ENCODE data around the gene MICAL3. TPM values are rescaled to one million over a fixed set of nuclear protein-coding genes. Genes with fewer than 3 reads are reported as not detected.

Gene MICAL3
- total RNA-seq, 1 experiment from 2014 or later = 23.5 TPM

DNA sequence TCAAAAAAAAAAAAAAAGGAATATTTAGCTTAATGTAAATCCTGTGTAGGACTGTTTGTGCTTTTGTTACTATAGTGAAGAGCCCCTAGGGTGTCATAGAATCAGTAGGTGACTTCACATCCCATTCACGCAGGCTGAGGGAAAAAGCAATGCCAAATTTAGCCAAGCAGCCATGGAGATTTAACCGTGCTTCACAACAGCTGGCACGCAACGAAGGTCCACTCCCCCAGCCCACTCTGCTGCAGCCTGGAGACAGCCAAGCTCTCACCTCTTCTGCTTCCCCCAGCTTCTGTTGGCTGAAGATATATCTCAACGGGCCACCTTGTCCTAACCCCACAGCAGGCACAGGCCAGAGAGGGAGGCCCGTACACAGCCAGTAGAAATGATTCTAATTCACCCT, 171.3 kb downstream of the MICAL3 start:
- no peak for DNase-seq (ENCODE audit: low read depth in 1 of 2, low spot score in 2 of 2)
- Histone ChIP-seq H3K4me3 (no peak overlapping the region), H3K27ac (no peak overlapping the region), H3K27me3 (replicated peaks) (no peaks in the 10 kb centered on the region), H3K4me1 (replicated peaks) (no peaks in the 10 kb centered on the region), H3K9me3 (replicated peaks) (no peaks in the 10 kb centered on the region), H3K36me3 (peaks cover 9% of the 10 kb centered on the region)

DNA sequence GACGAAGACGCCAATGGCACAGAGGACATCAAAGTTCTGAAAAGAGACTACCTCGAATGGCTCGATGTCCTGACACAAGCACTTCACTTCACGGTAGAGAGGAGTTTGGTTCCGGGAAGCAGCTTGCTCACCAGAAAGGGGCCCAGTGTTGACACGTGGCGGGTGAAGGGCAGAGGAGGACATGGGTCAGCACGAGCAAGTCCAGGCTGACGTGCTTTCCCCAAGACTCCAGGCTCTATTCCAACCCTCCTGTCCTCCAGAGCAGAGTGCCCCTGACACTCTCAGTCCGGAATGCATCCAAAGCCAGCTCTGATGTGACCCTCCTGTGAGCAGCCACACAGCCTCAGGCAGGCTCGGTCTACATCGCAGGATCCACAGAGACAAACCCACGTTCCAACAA, 172.6 kb downstream of the MICAL3 start:
- no peak overlapping the region for H3K4me3 ChIP-seq
- H3K4me1 ChIP-seq (replicated peaks) = no peaks in the 10 kb centered on the region
- H3K27ac ChIP-seq = no peak overlapping the region

DNA sequence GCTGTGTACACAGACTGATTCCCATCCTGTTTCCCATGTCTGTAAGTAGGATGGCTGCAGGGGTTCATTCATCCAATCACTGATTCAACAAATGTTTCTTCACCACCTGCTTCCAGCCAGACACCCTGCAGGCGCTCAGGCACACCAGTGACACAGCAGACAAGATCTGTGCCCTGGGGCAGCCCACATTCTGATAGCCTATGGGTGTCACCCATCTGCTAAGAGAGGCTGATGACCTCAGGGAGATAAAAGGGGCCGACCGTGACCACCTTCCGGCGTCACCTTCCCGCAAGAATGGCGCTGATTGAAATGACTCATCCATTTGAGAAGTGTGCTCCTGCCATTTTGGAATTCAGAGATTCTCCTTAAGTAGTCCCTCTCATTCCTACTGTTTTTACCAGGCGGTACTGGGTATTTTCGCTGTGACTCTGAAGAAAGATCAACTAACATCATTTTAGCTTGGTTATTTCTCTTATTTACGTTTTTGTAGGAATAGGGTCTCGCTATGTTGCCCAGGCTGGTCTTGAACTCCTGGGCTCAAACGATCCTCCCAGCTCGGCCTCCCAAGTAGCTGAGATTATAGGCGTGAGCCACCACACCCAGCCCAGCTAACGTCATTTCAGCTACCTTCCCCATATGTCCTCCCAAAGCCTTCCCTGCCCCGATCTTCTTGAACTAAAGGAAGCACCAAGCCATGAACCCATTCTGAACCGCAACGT, 176.8 kb downstream of the MICAL3 start:
- DNase-seq (ENCODE audit: low read depth in 1 of 2, low spot score in 2 of 2) = no peak
- Histone ChIP-seq H3K4me3 (no peak overlapping the region), H3K9me3 (replicated peaks) (no peaks in the 10 kb centered on the region), H3K4me1 (replicated peaks) (no peaks in the 10 kb centered on the region), H3K27me3 (replicated peaks) (no peaks in the 10 kb centered on the region), H3K36me3 (peaks cover 4% of the 10 kb centered on the region), H3K27ac (no peak overlapping the region)

More for the DNA sequence above, 172.6 kb downstream of the MICAL3 start:
- DNase-seq (ENCODE audit: low read depth in 1 of 2, low spot score in 2 of 2) = no peak
- Histone ChIP-seq H3K36me3 (peaks cover 5% of the 10 kb centered on the region), H3K27me3 (replicated peaks) (no peaks in the 10 kb centered on the region), H3K9me3 (replicated peaks) (no peaks in the 10 kb centered on the region)

DNA sequence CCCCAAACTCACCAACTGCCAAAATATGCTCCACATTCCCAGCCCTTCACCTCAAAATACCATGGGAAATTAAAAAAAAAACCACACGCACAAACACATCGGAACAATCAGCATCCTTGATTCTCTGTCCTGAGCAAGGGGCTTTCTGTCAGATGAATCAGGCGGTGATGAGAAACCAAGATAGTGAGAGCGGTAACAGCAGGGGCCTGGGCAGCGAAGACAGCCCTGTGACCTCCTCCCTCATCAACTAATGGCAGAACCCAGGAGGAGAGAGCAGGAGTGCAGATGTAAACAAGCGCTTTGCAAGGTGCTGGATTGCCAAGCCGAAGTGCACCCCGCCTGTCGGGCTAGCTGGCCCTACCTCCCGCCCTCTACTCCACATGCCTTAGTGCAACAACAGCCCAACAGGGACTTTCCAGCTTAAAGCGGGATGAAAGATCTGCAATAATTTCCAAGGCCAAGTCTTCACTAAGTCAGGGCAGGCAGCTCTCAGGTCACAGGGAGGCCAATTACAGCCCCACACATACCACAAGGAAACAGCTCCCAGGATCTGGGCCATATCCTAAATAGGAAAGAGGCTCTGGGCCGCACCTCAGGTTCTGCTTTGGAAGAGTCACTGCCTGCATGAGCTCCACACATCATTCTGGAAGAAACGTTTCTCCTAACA, 177.9 kb downstream of the MICAL3 start:
- DNase-seq (ENCODE audit: low read depth in 1 of 2, low spot score in 2 of 2) = no peak
- no peak overlapping the region for H3K27ac ChIP-seq

DNA sequence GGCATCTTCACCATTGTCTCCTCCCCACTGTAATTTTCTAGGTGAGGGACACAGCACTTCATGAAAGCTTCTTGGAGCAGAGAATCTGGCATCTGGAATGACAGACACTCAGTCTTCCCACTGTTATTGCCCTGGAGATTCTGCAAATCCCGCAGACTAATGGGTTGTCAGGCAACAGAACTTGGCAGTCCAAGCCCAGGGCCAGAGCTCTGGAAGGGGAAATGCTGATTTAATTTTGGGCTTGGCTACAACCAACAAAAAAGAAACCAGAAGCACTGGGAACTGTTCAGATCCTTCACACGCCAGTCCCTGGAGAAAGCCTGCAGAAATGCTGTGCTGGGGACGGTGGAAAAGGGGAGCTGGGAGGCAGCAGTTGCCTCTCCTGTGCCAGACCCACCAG, 178.6 kb downstream of the MICAL3 start:
- Histone ChIP-seq H3K9me3 (replicated peaks) (no peaks in the 10 kb centered on the region), H3K27ac (no peak overlapping the region), H3K36me3 (peaks cover 20% of the 10 kb centered on the region), H3K27me3 (replicated peaks) (no peaks in the 10 kb centered on the region), H3K4me3 (no peak overlapping the region), H3K4me1 (replicated peaks) (no peaks in the 10 kb centered on the region)
- DNase-seq (ENCODE audit: low read depth in 1 of 2, low spot score in 2 of 2) = no peak

More for the DNA sequence above, 177.9 kb downstream of the MICAL3 start:
- Histone ChIP-seq H3K4me3 (no peak overlapping the region), H3K4me1 (replicated peaks) (no peaks in the 10 kb centered on the region), H3K27me3 (replicated peaks) (no peaks in the 10 kb centered on the region), H3K36me3 (peaks cover 14% of the 10 kb centered on the region), H3K9me3 (replicated peaks) (no peaks in the 10 kb centered on the region)

DNA sequence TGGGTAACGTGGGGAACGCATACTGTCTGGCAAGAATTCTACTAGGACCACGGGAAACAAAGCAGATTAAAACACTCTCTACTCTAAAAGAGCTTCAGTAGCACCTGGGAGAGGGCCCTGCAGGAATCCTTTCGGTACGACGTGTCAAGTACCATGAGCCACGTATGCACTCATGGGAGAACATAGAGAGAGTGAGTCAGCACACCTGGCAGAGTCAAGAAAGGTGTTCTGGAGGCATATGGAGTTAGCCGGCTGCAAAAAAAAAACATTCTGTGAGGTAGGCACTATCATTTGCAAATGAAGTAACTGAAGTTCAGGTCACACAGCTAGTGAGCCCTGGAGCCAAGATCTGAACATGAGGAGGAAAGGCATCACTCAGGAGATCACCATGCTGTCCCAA, 179.0 kb downstream of the MICAL3 start:
- Histone ChIP-seq H3K36me3 (peaks cover 25% of the 10 kb centered on the region), H3K27me3 (replicated peaks) (no peaks in the 10 kb centered on the region), H3K4me3 (no peak overlapping the region), H3K4me1 (replicated peaks) (no peaks in the 10 kb centered on the region), H3K27ac (no peak overlapping the region), H3K9me3 (replicated peaks) (no peaks in the 10 kb centered on the region)
- no peak for DNase-seq (ENCODE audit: low read depth in 1 of 2, low spot score in 2 of 2)

DNA sequence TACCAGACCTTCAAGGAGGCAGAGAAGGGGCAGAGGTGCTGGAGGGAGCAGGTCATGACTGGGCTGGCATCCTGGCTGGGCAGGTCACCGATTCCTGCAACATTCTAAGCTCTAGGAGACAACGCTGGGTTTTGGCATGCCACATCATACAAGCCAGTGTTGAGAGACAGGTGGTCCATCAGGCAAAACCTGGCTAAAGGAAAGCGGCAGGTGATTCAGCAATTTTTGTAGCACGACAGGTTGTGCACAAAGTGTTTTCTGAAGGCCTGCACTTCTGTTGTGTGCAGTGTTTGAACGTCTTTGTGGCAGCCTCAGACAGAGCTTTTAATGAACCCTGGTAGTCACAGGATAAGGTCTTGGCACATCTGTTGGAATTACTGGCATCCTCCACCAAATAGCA, 180.2 kb downstream of the MICAL3 start:
- H3K27ac ChIP-seq = no peak overlapping the region
- H3K4me3 ChIP-seq = no peak overlapping the region
- H3K36me3 ChIP-seq = peaks cover 28% of the 10 kb centered on the region
- H3K27me3 ChIP-seq (replicated peaks) = no peaks in the 10 kb centered on the region
- no peaks in the 10 kb centered on the region for H3K9me3 ChIP-seq (replicated peaks)
- DNase-seq (ENCODE audit: low read depth in 1 of 2, low spot score in 2 of 2) = no peak
- H3K4me1 ChIP-seq (replicated peaks) = no peaks in the 10 kb centered on the region

DNA sequence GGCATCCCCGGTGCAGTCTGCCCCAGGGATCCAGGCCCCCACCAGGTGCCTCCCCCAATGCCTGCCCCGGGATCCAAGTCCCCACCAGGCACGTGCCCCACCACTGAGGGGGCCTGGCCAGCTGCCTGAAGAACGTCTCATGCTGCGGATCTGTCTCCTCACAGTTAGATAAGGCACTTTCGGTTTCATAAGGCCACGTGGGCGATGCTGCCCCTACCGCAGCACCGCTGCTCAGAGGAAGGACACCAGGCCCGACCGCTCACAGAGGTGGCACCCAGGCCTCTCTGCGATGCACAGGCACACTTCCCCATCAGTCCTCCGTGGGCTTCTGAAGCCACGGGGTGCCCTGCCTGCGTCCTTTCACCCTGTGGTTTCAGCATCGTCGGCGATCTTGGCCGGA, 182.0 kb downstream of the MICAL3 start:
- DNase-seq (ENCODE audit: low read depth in 1 of 2, low spot score in 2 of 2) = no peak
- H3K9me3 ChIP-seq (replicated peaks) = no peaks in the 10 kb centered on the region

DNA sequence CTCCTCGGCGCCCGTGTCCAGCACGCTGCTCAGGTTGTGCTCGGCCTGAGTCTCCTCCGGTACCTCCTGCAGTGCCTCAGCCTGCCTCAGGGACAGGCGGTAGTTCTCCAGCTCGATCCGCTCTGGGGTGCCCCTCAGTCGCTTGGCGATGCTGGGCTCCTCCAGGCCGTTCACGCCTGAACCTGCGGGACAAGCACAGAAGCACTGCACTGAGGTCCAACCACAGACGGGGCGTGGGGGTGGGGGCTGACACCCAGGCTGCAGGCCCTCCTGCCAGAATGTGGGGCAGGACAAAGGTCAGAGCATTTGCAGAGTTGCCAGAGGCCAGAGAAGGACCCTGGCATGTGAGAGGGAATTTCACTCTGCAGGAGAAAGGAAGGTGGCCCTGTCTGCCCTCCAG, 182.5 kb downstream of the MICAL3 start:
- Histone ChIP-seq H3K27me3 (replicated peaks) (no peaks in the 10 kb centered on the region), H3K9me3 (replicated peaks) (no peaks in the 10 kb centered on the region), H3K4me3 (no peak overlapping the region), H3K27ac (no peak overlapping the region), H3K4me1 (replicated peaks) (no peaks in the 10 kb centered on the region), H3K36me3 (peaks cover 47% of the 10 kb centered on the region)
- no peak for DNase-seq (ENCODE audit: low read depth in 1 of 2, low spot score in 2 of 2)

More for the DNA sequence above, 182.0 kb downstream of the MICAL3 start:
- Histone ChIP-seq H3K4me3 (no peak overlapping the region), H3K27ac (no peak overlapping the region), H3K27me3 (replicated peaks) (no peaks in the 10 kb centered on the region), H3K36me3 (peaks cover 41% of the 10 kb centered on the region), H3K4me1 (replicated peaks) (no peaks in the 10 kb centered on the region)

DNA sequence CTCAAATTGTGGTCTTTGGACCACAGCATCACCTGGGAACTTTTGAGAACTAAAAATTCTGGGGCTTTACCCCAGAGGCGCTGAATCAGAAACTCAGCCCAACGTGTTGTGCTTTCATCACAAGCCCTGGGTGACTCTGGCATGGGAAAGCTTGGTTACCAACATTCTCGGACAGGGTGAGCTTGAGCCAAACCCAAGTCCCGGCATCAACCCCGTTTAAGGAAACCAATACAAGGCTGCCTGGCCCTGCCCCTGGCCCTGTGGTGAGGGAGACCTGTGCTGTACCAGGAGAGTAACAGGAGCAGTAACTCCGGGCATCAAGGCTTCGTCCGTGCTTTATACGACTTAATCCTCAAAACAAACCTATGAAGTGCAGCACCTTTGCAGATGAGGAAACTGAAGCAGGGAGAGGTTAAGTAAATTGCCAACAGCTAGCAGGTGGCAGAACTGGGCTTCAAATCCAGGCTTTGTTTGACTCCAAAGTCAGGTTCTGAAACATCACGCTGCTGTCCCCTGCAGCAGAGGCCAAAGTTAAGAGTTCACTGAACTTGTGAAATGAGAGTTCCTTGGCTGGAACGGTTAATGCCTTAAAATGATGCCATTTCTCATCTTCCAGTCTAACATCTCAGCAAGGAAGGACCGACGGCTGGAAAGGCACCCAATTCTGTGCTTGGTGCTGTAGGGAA, 186.0 kb downstream of the MICAL3 start:
- no peak for DNase-seq (ENCODE audit: low read depth in 1 of 2, low spot score in 2 of 2)
- H3K9me3 ChIP-seq (replicated peaks) = no peaks in the 10 kb centered on the region
- no peak overlapping the region for H3K27ac ChIP-seq
- peaks cover 55% of the 10 kb centered on the region for H3K36me3 ChIP-seq
- H3K4me1 ChIP-seq (replicated peaks) = no peaks in the 10 kb centered on the region
- no peak overlapping the region for H3K4me3 ChIP-seq
- H3K27me3 ChIP-seq (replicated peaks) = no peaks in the 10 kb centered on the region

DNA sequence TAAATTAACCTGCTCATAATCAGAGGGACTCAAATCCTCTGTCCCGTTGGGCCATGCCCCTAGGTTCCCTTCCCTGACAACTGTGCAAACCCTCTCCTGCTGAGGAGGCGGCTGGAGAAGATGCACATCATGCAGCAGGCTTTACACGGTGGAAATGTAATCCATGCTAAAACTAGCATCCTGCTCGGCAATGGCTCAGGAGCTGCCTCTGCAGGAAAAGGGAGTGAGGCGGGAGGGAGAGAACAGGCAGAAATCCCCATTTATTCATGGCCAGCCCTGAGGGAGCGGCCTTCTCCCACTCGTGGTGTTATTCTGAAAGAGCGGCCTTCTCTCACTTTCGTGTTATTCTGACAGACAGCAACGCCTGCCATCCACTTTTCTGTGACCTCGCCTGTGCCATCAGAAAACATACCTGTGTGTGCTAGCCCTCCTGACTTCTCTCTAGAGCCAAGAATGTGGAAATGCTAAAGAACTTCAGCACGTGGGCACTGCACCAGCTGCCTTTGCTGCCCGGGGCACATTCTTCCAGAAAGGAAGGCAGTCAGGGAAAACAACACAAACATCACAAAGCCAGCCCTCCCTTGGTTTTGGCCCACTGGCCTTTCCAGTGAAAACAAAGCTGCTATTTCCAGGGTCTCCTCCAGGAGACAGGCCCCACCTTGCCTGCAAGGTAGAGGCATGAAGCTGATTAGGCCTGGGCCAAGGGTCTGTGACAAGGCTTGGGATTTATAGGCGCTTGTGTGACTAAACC, 187.2 kb downstream of the MICAL3 start:
- no peaks in the 10 kb centered on the region for H3K27me3 ChIP-seq (replicated peaks)
- DNase-seq (ENCODE audit: low read depth in 1 of 2, low spot score in 2 of 2) = no peak
- H3K27ac ChIP-seq = no peak overlapping the region
- no peak overlapping the region for H3K4me3 ChIP-seq
- H3K4me1 ChIP-seq (replicated peaks) = no peaks in the 10 kb centered on the region
- H3K36me3 ChIP-seq = peaks cover 50% of the 10 kb centered on the region
- H3K9me3 ChIP-seq (replicated peaks) = no peaks in the 10 kb centered on the region

DNA sequence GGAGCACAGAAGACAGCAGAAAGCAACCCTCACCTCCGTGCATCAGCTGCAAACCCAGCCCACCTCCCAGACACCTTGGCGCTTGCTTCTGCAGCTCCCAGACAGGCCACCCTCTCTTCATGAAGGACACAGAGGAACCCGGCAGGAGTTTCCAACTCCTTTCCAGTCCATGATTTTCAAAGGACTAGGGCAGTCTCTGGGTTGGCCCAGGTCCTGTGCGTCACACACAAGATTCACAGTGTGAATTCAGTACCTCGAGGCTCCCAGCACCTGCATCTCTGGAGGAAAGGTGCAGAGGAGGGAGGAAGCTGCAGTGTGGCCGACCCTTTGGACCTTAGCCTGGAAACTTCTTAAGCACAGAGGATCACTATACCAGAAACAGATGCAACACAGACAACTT, 189.1 kb downstream of the MICAL3 start:
- Histone ChIP-seq H3K27me3 (replicated peaks) (no peaks in the 10 kb centered on the region), H3K4me3 (no peak overlapping the region), H3K9me3 (replicated peaks) (no peaks in the 10 kb centered on the region), H3K4me1 (replicated peaks) (no peaks in the 10 kb centered on the region), H3K36me3 (peaks cover 41% of the 10 kb centered on the region), H3K27ac (no peak overlapping the region)
- DNase-seq (ENCODE audit: low read depth in 1 of 2, low spot score in 2 of 2) = no peak

DNA sequence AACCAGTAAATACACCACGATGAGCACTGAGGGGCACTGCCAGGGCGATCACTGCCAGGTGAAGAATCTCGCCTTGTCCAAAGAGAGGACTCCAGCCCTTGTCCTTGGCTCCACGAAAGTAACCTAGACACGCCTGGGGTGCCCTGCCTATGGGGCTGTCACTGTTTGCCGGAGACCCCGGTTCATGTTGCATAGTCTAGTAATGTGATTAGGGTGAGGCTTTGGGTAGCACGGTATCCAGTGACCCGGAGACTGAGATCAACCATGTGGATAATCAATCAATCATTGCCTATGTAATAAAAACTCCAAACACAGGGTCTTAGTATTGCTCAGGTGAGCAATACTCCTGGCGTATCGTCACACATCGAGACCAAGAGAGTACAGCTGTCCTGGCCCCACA, 190.9 kb downstream of the MICAL3 start:
- H3K27me3 ChIP-seq (replicated peaks) = no peaks in the 10 kb centered on the region
- H3K9me3 ChIP-seq (replicated peaks) = no peaks in the 10 kb centered on the region
- no peak overlapping the region for H3K4me3 ChIP-seq
- DNase-seq (ENCODE audit: low read depth in 1 of 2, low spot score in 2 of 2) = no peak
- peaks cover 49% of the 10 kb centered on the region for H3K36me3 ChIP-seq
- H3K4me1 ChIP-seq (replicated peaks) = no peaks in the 10 kb centered on the region
- H3K27ac ChIP-seq = no peak overlapping the region

DNA sequence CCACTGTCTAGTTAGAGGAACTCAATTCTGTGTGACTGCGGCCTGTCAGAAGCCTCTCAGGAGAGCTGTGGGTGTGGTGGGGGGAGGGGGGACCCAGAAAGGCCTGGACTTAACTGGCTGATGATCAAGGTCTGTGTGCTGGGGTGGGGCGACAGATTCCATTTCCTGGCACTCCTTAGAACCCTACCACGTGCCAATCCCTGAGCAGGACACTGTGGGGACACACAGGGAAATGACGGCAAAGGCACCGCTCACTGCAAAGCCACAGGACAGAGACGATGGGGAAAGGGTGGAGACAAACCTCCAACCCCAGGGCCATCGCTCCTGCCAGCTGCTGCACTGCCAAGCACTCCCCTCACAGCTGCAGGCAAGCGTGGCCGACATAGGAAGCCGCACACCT, 191.7 kb downstream of the MICAL3 start:
- H3K4me1 ChIP-seq (replicated peaks) = no peaks in the 10 kb centered on the region
- no peaks in the 10 kb centered on the region for H3K9me3 ChIP-seq (replicated peaks)
- H3K27me3 ChIP-seq (replicated peaks) = no peaks in the 10 kb centered on the region
- DNase-seq (ENCODE audit: low read depth in 1 of 2, low spot score in 2 of 2) = no peak
- H3K4me3 ChIP-seq = no peak overlapping the region
- peaks cover 49% of the 10 kb centered on the region for H3K36me3 ChIP-seq
- H3K27ac ChIP-seq = no peak overlapping the region

Measured in SJSA1 (cell line).